ENCODE measurements around the gene ZCCHC2. TPM values are rescaled to one million over a fixed set of nuclear protein-coding genes. Genes with fewer than 3 reads are reported as not detected.

Gene ZCCHC2
- total RNA-seq, 4 donors from 2014 or later, result 9.3 to 15.3 (median 11.3) TPM

- no peak for DNase-seq
Measured at GRCh38 chr18:62585274-62586150, 62.7 kb downstream of the ZCCHC2 start.

GRCh38 chr18:62586151-62586774, 63.4 kb downstream of the ZCCHC2 start:
- intact Hi-C loops (cut with DNase I), result loop anchor here (10.0 kb wide), 1 partner anchor 399 kb away; no protein-coding TSS in a partner anchor
- Histone ChIP-seq H3K36me3 (no peaks in the 10 kb centered on the region), H3K4me3 (peak overlapping the region in 1 of 4 donors; percentile 19), H3K9me3 (no peaks in the 10 kb centered on the region), H3K27ac (no peak overlapping the region), H3K4me1 (peaks cover 0 to 24% (median 9%) of the 10 kb centered on the region in 3 donors), H3K27me3 (no peaks in the 10 kb centered on the region)
- TF ChIP-seq CTCF (IDR thresholded peaks at IDR 0.05), result peak; percentile 44 to 80 (median 70)
- TF ChIP-seq POLR2A (IDR thresholded peaks at IDR 0.05), result no peak
- 21 to 36% methylated on average over 10 to 13 of the region's 14 CpGs for WGBS, 2 donors
- DNase-seq, result no peak

More at GRCh38 chr18:62585274-62586150, 62.7 kb downstream of the ZCCHC2 start:
- Histone ChIP-seq H3K9me3 (no peaks in the 10 kb centered on the region), H3K4me1 (peaks cover 0 to 24% (median 9%) of the 10 kb centered on the region in 3 donors), H3K27me3 (no peaks in the 10 kb centered on the region), H3K27ac (no peak overlapping the region), H3K36me3 (no peaks in the 10 kb centered on the region), H3K4me3 (no peak overlapping the region)
- WGBS, 2 donors, result 63 to 72% methylated on average over 11 to 16 of the region's 16 CpGs
- intact Hi-C loops (cut with DNase I), result loop anchor here (10.0 kb wide), 1 partner anchor 399 kb away; no protein-coding TSS in a partner anchor
- TF ChIP-seq POLR2A (IDR thresholded peaks at IDR 0.05) (no peak), CTCF (IDR thresholded peaks at IDR 0.05) (no peak)

- TF ChIP-seq CTCF (IDR thresholded peaks at IDR 0.05) (no peak), POLR2A (IDR thresholded peaks at IDR 0.05) (no peak)
- H3K4me1 ChIP-seq, result peaks cover 0 to 24% (median 9%) of the 10 kb centered on the region in 3 donors
- no peaks in the 10 kb centered on the region for H3K27me3 ChIP-seq
- no peaks in the 10 kb centered on the region for H3K36me3 ChIP-seq
- DNase-seq, result no peak
- H3K4me3 ChIP-seq, result no peak overlapping the region
- H3K27ac ChIP-seq, result no peak overlapping the region
- intact Hi-C loops (cut with DNase I), result loop anchor here (10.0 kb wide), 1 partner anchor 398 kb away; no protein-coding TSS in a partner anchor
- no peaks in the 10 kb centered on the region for H3K9me3 ChIP-seq
- 84 to 89% methylated on average over 17 to 18 of the region's 19 CpGs for WGBS, 2 donors
Measured at GRCh38 chr18:62586781-62587487, 64.1 kb downstream of the ZCCHC2 start.

- Histone ChIP-seq H3K27ac (no peak overlapping the region), H3K4me3 (no peak overlapping the region), H3K27me3 (no peaks in the 10 kb centered on the region), H3K36me3 (no peaks in the 10 kb centered on the region), H3K9me3 (no peaks in the 10 kb centered on the region), H3K4me1 (peaks cover 0 to 24% (median 9%) of the 10 kb centered on the region in 3 donors)
- no peak for DNase-seq
- TF ChIP-seq CTCF (IDR thresholded peaks at IDR 0.05) (no peak), POLR2A (IDR thresholded peaks at IDR 0.05) (no peak)
- WGBS, 2 donors, result 81 to 85% methylated on average over 9 of the region's 9 CpGs
- intact Hi-C loops (cut with DNase I), result loop anchor here (10.0 kb wide), 1 partner anchor 397 kb away; no protein-coding TSS in a partner anchor
Measured at GRCh38 chr18:62587689-62588088, 64.9 kb downstream of the ZCCHC2 start.

Measured in esophagus squamous epithelium (tissue), 5 donors.